T-helper 9 cell (primary cell): ENCODE results near the gene NKX6-2.
"Not testable (repeated sequence)": the region's sequence is repeated elsewhere in the genome, so short reads cannot be mapped to it uniquely, and the experiment has no call there.

ENCODE experiments used
- DNase-seq: peaks from one replicate; pipeline ENCODE4 v3.0.0-alpha.2; 2020

NKX6-2 gene

GRCh38 chr10:132812520-132812919 lies 26.6 kb upstream of the NKX6-2 start:
- DNase-seq = no peak

DNA sequence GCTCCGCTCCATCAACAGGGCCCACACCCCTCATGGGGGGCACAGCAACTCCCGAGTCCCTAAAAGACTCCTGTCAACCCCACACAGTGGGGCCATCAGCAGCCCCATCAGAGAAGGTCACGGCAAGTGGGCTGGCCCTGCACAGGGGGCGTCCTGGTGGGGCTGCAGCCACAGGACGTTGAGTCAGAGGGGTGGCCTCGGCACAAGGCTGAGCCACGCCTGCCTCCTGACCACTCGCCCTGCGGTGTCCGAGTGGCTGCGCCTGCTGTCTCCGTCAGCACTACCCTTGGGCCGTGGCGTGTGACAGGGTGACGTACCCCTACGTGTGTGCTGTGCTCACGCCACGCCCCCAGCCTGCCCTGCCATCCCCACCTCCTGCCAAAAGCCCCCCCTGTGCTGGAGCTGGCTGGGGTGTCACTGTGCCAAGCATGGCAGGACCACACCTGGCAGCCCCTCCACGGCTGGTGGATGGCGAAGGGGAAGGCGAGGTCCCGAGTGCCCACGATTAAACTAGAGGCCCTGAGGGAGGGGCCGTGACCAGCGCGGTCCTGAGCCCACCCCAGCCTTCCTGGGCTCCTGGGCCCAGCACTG lies 26.0 kb upstream of the NKX6-2 start:
- no peak for DNase-seq

DNA sequence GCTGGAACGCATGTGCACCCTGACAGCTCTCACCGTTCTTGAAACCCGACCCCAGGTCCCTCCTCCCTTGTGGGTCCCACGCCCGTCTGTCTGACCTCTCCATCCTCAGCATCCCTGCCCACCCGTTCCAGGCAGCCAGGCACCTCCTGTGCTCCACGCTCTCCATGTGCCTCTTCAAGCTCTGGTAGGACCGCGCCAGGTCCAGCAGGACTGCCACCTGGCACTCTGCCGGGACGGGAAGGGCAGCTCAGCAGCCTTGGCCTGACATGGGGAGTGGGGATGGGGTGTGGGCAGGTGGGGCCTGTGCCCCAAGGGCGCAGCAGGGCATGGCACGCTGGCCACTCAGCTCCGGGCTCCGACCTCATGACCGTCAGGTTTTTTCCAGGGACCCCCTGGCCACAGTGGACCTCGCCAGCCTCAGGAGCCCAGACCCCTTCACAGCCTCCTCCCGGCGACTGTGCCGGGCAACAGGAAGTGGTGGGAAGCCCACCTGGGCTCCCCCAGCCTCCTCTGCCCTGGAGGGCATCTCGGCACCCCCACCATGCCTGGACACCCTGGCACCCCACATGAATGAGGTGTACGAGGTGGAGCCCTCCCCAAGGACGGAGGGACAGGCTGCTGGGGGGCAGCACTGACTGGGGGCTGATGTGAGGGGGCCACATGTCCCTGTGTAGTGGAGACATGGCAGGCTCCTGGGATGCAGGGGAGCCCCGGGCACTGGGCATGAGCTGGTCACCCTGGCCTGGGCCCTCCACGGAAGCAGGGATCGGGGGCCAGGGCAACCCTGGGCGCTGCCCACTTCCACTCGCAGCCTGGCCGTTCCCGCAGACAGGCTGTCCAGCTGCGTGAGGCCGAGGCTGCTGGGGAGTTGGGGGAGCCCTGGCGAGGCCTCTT lies 25.1 kb upstream of the NKX6-2 start:
- no peak for DNase-seq

DNA sequence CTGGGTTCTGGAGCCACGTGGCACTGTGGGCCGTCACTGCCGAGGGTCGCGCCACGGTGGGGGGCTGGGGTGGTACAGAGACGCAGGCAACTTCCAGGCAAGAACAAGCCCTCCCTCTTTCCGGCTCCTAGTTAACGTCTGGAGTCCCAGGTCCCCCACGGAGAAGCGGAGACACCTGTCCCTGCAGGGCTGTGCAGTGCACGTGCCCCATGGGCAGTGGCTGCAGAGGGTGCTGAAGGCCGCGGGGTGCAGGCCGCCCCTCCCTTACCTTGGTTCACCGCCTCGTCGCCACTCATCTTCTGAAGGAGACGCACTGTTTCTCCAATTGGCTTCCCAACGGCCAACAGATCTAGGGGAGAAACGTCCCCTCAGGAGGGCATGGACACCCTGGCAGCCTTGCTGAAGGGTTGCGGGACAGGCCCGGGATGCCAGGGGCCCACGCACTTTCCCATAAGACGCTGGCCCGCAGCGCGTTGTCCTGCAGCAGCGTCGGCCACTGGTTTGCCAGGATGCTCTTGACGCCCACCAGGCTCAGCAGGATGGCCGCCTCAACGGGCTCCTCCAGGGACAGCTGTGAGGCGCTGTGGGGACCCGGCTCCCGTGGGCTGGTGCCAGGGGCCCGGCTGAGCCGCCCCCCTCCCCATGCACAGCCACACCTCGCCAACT lies 24.3 kb upstream of the NKX6-2 start:
- no peak for DNase-seq

DNA sequence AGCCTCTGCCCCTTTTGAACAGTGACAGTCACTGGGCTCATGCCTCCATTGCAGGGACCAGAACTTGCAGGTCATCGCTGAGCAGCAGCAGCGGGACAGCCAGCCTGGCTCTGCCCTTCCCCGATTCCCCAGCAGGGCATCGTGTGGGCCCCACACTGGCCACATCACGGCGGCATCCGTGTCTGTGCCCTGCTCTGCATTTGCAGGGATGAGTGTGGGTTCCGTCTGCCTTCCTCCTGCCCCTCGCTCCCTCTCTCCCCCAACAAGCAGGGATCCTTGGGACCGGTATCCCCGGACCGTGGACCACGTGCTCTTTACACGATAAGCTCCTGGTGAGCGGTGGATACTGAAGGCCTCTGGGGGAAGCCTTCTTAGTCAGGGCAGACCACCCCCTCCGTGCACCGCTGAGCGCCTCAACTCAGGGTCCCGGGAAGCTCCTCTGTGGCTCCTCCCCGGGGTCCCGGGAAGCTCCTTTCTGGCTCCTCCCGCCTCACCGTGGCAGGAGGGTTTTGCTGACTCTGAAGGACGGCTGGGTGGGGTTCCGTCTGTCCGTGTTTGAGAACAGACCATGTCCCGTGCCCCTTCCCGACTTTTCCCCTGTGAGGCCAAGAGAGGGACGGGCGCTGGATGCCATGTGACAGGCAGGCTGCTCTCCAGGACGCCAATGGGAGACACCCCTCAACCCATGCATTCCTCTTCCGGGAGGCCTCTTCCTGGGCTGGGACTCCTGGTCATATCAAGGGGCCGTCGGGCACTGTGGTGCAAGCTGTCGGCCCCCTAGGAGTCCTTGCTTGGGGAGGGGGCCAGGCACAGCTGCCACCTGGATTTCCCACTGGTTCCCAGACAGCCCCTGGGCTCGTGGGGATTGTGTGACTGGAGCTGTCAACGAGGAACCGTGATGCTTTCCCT lies 23.5 kb upstream of the NKX6-2 start:
- DNase-seq = no peak

DNA sequence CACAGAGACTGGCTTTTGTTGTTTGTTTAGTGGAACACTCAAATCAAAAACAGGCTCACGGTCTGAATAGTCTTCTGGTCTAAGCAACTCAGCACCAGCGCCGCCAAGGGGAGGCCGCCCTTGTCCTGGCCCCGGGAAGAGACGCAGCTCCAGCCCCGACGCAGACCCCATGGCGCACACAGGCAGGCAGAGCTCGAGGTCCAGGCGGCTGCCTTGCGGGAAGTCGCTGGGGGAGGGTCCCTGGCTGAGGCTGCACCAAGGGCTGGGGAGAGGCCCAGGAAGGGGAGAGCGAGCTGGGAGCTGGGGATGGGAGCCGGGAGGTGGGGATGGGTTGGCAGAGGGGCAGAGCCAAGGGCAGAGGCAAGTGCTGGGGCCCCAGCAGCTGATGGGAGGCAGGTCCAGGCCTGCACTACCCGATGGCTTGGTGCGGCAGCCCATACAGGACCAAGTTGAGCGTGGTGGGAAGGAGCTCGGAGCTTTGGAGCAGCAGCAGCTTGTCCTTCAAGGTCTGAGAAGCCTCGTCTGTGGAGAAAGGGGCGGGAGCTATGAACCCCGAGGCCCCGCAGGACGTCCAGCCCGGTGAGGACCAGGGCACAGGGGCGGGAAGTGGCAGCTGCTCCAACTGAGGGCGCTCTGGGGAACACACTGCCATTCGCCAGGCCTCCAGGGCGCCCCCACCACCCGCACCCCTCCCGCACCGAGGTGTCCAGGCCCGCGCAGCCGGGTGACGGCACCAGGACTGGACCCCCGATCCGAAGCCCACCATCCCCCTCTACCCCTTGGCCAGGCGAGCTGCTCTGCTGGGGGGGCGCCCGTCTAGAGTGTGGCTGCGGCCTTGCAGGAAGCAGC lies 22.7 kb upstream of the NKX6-2 start:
- DNase-seq = no peak

DNA sequence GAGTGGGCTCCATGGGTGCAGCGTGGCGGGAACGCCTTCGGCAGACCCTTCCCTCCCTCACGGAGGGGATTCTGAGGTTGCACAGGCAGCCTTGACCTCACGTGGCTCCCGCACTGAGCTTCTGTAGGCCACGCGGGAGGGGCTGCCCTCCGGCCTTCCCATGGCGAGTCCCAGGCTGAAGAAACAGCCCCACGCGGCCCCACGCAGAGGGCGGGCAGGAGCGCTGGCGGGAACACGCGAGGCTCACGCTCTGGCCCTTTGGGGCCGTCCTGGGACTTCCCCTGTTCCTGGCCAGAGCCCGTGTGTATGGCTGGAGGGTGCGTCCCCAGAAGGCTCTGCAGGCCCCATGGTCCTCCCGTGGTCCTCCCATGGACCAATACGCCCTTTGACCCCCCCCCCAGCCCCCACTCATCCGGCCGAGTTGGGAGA lies 21.7 kb upstream of the NKX6-2 start:
- DNase-seq = no peak

DNA sequence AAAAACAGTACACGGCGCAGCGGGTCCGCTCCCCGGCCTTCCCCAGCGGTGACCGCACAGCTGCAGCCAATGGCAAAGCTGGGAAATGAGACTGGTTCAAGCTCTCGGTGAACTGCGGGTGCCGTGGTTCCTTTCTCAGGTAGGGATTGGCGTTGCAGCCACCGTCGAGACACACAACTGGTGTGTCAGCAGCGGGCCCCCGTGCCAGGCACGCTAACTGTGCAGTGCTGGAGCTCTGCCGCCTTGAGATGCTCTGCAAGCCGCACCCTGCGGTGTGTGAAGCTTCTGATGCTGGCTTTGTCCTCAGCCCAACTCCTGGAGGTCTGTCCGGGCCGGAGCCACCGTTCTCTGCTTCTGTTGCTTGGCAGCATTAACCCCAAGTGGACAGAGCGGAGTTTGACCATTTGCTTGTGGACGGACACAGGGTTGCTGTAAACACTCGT lies 20.6 kb upstream of the NKX6-2 start:
- no peak for DNase-seq

- DNase-seq = no peak
Observed at GRCh38 chr10:132806110-132806509, 20.2 kb upstream of the NKX6-2 start.

- no peak for DNase-seq
Observed at GRCh38 chr10:132805599-132805998, 19.7 kb upstream of the NKX6-2 start.

DNA sequence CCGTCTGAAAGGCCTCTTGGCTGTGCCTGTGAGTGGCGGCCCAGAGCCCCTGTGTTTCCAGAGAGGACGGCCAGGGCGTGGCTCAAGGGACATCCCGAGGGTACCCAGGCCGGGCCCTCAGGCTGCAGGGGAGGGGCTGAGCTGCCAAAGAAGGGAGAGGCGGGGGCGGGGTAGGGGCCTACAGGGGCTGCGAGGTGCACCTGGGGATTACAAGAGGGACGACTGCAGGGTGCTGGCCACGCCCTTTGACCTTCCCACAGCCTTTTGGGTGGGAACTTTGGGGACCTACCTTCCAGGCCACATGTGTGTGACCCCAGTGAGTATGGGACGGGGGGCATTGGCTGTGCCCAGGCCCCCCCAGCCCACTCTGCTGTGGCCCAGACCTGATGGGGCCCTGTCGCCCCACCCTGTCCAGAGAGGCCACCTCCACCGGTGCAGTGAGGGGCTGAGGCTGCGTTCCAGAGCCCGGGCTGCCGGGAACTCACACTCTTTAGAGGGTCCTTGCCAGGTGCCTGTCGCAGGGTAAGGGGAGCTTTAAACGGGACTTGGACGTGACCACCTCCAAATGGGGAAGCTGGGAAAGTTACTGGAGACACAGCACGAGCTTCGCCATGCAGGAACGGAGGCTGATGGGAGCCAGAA lies 19.0 kb upstream of the NKX6-2 start:
- DNase-seq = no peak

- no peak for DNase-seq
Observed at GRCh38 chr10:132804287-132804686, 18.3 kb upstream of the NKX6-2 start.

DNA sequence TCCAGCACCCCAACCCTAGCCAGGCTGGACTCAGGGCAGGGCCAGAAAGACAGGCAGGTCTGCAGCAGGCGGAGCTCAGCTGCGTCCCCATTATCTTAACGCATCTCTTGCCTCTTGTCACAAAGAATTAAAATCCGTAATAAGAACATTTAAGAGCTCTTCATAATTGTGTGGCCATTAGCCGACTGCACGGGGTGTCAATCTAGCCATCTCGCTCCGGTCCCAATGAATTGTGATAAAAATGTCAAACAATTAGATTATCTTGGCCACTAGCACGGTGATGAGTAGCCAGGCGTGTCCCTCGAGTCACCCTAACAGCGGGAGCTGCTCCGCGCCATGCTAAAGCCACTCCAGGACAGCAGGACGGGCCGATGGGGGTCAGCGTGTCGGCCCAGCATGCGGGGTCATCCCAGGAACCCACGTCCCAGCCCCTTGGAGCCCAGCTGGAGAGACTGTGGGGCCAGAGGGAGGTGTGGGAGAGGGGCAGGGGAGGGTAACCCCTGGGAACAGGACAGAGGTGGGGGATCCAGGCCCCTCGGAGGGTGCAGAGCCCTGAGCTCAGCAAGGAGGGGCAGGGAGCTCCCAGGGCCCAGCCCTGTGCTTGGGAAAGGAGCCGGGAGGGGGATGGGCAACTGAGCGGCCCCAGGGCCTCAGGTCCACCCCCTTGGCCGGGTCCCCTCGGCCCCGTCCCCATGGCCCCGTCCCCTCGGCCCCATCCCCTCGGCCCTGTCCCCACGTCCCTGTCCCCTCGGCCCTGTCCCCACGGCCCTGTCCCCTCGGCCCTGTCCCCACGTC lies 17.7 kb upstream of the NKX6-2 start:
- no peak for DNase-seq

GRCh38 chr10:132802694-132803320 lies 16.9 kb upstream of the NKX6-2 start:
- no peak for DNase-seq

DNA sequence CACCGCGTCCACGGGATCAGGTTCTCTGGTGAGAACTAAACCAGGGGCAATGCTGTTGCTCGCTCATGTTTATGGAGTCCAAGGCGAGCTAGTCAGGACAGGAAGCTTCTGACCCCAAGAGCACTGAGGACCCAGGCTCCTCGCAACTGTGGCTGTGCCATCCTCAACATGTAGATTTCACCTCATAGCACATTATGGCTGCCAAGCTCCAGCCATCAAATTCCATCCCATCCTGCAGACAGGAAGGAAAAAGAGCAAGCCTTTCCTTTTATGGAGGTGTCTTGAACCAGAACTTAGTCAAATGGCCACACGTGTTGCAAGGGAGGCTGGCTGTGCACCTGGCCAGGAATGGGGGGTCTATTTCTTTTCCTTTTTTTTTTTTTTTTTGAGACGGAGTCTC lies 16.1 kb upstream of the NKX6-2 start:
- no peak for DNase-seq

DNA sequence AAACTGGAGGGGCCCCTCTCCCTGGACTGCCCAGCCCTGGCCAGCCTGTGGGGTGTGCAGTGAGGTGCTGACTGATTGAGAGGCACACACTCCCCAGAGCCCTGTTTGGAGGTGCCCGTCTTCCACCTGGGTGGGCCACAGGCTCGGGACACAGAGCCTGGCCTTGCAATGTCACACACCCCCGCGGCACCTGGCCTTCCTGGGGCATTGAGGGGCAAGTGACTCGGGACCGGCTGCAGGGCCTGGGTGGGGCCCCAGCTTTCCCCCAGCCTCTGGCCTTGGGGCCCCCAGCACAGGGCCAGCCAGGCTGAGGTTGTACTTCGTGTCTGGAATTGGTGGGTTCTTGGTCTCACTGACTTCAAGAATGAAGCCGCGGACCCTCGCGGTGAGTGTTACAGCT lies 13.9 kb upstream of the NKX6-2 start:
- DNase-seq = no peak

DNA sequence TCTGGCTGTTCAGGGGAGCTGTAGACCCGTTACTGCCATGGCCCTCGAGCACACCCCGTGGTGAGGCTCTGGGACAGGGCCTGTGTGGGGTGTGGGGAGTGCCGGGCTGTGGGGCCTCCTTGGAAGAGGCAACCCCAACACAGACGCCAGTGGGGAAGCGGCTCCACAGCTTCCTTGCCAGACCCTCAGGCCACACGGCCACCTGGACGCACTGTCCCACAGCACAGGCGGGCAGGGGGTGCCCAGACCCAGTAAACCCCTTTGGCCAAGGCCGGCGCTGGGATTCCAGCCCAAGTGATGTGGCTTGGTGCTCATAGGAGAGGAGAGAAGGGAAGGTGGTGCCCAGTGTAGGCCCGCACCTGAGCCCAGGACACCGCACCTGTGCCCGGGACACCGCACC lies 12.9 kb upstream of the NKX6-2 start:
- DNase-seq = no peak

- no peak for DNase-seq
Observed at GRCh38 chr10:132798403-132798802, 12.5 kb upstream of the NKX6-2 start.

GRCh38 chr10:132797986-132798385 lies 12.0 kb upstream of the NKX6-2 start:
- DNase-seq = not testable (repeated sequence)

- no peak for DNase-seq
Observed at GRCh38 chr10:132796846-132797245, 10.9 kb upstream of the NKX6-2 start.
